Mesendoderm (in vitro differentiated cells): Measurements from ENCODE around the gene MTMR2.

Experiments used
- DNase-seq: peaks from one replicate; pipeline ENCODE4 v3.0.0; 2013
- H2AK5ac ChIP-seq: 2 replicates; pipeline ENCODE4 v1.6.1; 2013; ENCODE audit warnings: low read length, inconsistent platforms
- H2BK120ac ChIP-seq: 2 replicates; pipeline ENCODE4 v1.6.1; 2013; ENCODE audit warnings: low read depth, mild to moderate bottlenecking, low read length, moderate library complexity, mixed read lengths
- H2BK15ac ChIP-seq: replicated peaks from 2 replicates; pipeline ENCODE4 v1.6.1; 2013; ENCODE audit warnings: low read depth, mild to moderate bottlenecking, moderate library complexity
- H2BK5ac ChIP-seq: 2 replicates; pipeline ENCODE4 v1.6.1; 2013; ENCODE audit warnings: low read length, inconsistent platforms
- H3K18ac ChIP-seq: 2 replicates; pipeline ENCODE4 v1.6.1; 2013; ENCODE audit warnings: mild to moderate bottlenecking, low read length, mixed read lengths
- H3K23ac ChIP-seq: one replicate; pipeline ENCODE4 v1.6.1; 2013; ENCODE audit warnings: low read length
- H3K27ac ChIP-seq: 2 replicates; pipeline ENCODE4 v1.5.1; 2013; ENCODE audit warnings: low read depth, mild to moderate bottlenecking, inconsistent platforms, low read length, moderate library complexity
- H3K27me3 ChIP-seq: 2 replicates; pipeline ENCODE4 v1.6.1; 2013; ENCODE audit warnings: low read length, control low read depth, mild to moderate bottlenecking, inconsistent platforms; ENCODE audit not compliant: insufficient read depth, poor library complexity
- H3K36me3 ChIP-seq: 2 replicates; pipeline ENCODE4 v1.6.1; 2013; ENCODE audit warnings: low read length, inconsistent platforms; ENCODE audit not compliant: control insufficient read depth, insufficient read depth
- H3K4ac ChIP-seq: one replicate; pipeline ENCODE4 v1.6.1; 2013; ENCODE audit warnings: low read depth, mild to moderate bottlenecking, low read length, moderate library complexity
- H3K4me1 ChIP-seq: 2 replicates; pipeline ENCODE4 v1.6.1; 2013; ENCODE audit warnings: low read depth, low read length, inconsistent platforms; ENCODE audit not compliant: control insufficient read depth
- H3K4me2 ChIP-seq: 2 replicates; pipeline ENCODE4 v1.6.1; 2013; ENCODE audit warnings: low read length
- H3K4me3 ChIP-seq: 2 replicates; pipeline ENCODE4 v1.5.1; 2013; ENCODE audit warnings: mild to moderate bottlenecking, low read length
- H3K56ac ChIP-seq: one replicate; pipeline ENCODE4 v1.6.1; 2013; ENCODE audit warnings: low read length
- H3K79me1 ChIP-seq: 2 replicates; pipeline ENCODE4 v1.6.1; 2013; ENCODE audit warnings: low read length, inconsistent platforms
- H3K79me2 ChIP-seq: 2 replicates; pipeline ENCODE4 v1.6.1; 2013; ENCODE audit warnings: mild to moderate bottlenecking, low read length; ENCODE audit not compliant: control insufficient read depth, insufficient read depth
- H3K9ac ChIP-seq: 2 replicates; pipeline ENCODE4 v1.6.1; 2013; ENCODE audit warnings: low read length, inconsistent platforms
- H4K5ac ChIP-seq: one replicate; pipeline ENCODE4 v1.6.1; 2013; ENCODE audit warnings: low read length
- H4K8ac ChIP-seq: one replicate; pipeline ENCODE4 v1.6.1; 2013; ENCODE audit warnings: low read depth, mild to moderate bottlenecking, control low read depth, low read length, moderate library complexity
- WGBS: extraction: QIAGEN DNeasy Blood & Tissue Kit; methylation state at CpG from one replicate; pipeline ENCODE4 v1.1.7; 2013; ENCODE audit warnings: low lambda C conversion rate, missing lambda C conversion rate; ENCODE audit not compliant: insufficient coverage; ENCODE audit errors: extremely low coverage; 5-methylcytosine and 5-hydroxymethylcytosine counted together

The MTMR2 gene

DNA sequence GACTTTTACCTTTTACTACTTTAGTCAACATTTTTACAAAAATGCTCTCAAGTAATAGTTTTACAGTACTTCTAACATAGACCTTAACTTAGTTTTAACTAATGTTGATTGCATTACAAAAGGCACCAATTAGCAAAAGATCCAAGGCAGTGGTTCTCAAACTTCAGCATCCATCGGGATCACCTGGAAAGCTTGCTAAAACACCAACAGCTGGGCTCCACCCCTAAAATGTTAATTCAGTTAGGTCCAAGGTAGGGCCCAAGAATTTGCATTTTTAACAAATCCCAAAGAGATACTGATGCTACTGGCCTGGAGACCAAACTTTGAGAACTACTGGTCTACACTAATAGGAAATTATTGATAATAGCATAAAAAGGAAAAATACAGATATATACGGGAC, 5.9 kb downstream of the MTMR2 start:
- Histone ChIP-seq H3K79me2 (peaks cover 35% of the 10 kb centered on the region), H2BK120ac (no peak overlapping the region), H3K56ac (no peak overlapping the region), H3K18ac (no peak overlapping the region), H3K36me3 (no peaks in the 10 kb centered on the region), H2BK15ac (no peak overlapping the region), H3K9ac (no peak overlapping the region), H3K4me3 (no peak overlapping the region), H3K23ac (no peak overlapping the region), H3K79me1 (peaks cover 14% of the 10 kb centered on the region), H3K4me1 (peaks cover 7% of the 10 kb centered on the region), H3K4ac (no peak overlapping the region), H3K27me3 (no peaks in the 10 kb centered on the region), H2AK5ac (no peak overlapping the region), H4K5ac (no peak overlapping the region), H4K8ac (no peak overlapping the region), H2BK5ac (no peak overlapping the region), H3K4me2 (no peak overlapping the region), H3K27ac (no peak overlapping the region)
- WGBS: no CpG with 5 or more reads among the region's 2 CpGs
- DNase-seq: no peak

- H3K4me3 ChIP-seq: no peak overlapping the region
- H3K36me3 ChIP-seq: no peaks in the 10 kb centered on the region
- DNase-seq: peak; percentile 21
- peaks cover 31% of the 10 kb centered on the region for H3K79me2 ChIP-seq
- no peak overlapping the region for H4K8ac ChIP-seq
- no peak overlapping the region for H3K23ac ChIP-seq
- H3K27me3 ChIP-seq: no peaks in the 10 kb centered on the region
- no peak overlapping the region for H2AK5ac ChIP-seq
- H3K79me1 ChIP-seq: peaks cover 12% of the 10 kb centered on the region
- H3K4me1 ChIP-seq: peaks cover 5% of the 10 kb centered on the region
- no CpG with 5 or more reads among the region's 8 CpGs for WGBS
- no peak overlapping the region for H2BK120ac ChIP-seq
- no peak overlapping the region for H3K4ac ChIP-seq
- H3K27ac ChIP-seq: no peak overlapping the region
- no peak overlapping the region for H4K5ac ChIP-seq
- H3K18ac ChIP-seq: no peak overlapping the region
- H3K56ac ChIP-seq: no peak overlapping the region
- H3K4me2 ChIP-seq: no peak overlapping the region
- H2BK5ac ChIP-seq: no peak overlapping the region
- no peak overlapping the region for H2BK15ac ChIP-seq
- H3K9ac ChIP-seq: no peak overlapping the region
Observed at GRCh38 chr11:95917193-95918036, 6.5 kb downstream of the MTMR2 start.

DNA sequence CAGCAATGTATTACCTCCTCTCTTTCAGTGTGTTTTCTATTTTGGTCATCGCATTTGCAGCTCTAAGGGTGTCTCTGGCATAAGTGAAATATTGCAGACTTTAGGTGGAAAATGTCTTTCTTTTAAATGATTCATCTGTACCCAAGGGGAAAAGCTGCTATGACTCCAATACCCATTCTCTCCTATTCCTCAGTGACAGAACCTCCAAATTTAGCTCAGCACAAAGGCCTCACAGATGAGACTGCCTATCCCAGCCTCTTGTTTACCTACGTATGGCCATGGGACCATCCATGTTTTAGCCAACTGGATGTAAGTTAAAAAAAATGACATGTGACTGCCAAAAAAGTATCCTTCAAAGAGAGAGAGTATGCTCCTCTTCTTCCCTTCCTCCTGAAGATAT, 7.9 kb downstream of the MTMR2 start:
- no peak overlapping the region for H3K18ac ChIP-seq
- WGBS: no CpG with 5 or more reads among the region's 2 CpGs
- H2BK15ac ChIP-seq: no peak overlapping the region
- no peaks in the 10 kb centered on the region for H3K36me3 ChIP-seq
- no peak overlapping the region for H2BK120ac ChIP-seq
- H3K4me2 ChIP-seq: no peak overlapping the region
- H3K56ac ChIP-seq: no peak overlapping the region
- DNase-seq: no peak
- no peak overlapping the region for H3K4me3 ChIP-seq
- no peak overlapping the region for H3K27ac ChIP-seq
- H4K8ac ChIP-seq: no peak overlapping the region
- no peak overlapping the region for H3K23ac ChIP-seq
- H3K79me1 ChIP-seq: peaks cover 12% of the 10 kb centered on the region
- no peak overlapping the region for H3K4ac ChIP-seq
- no peak overlapping the region for H2BK5ac ChIP-seq
- no peaks in the 10 kb centered on the region for H3K27me3 ChIP-seq
- peaks cover 26% of the 10 kb centered on the region for H3K79me2 ChIP-seq
- H4K5ac ChIP-seq: no peak overlapping the region
- no peak overlapping the region for H3K9ac ChIP-seq
- peaks cover 5% of the 10 kb centered on the region for H3K4me1 ChIP-seq
- H2AK5ac ChIP-seq: no peak overlapping the region

GRCh38 chr11:95915051-95915450, 8.9 kb downstream of the MTMR2 start:
- no peak overlapping the region for H3K27ac ChIP-seq
- no peak overlapping the region for H3K18ac ChIP-seq
- H4K8ac ChIP-seq: no peak overlapping the region
- H3K79me1 ChIP-seq: peaks cover 12% of the 10 kb centered on the region
- H4K5ac ChIP-seq: no peak overlapping the region
- peaks cover 5% of the 10 kb centered on the region for H3K4me1 ChIP-seq
- no peak overlapping the region for H2BK5ac ChIP-seq
- H3K36me3 ChIP-seq: no peaks in the 10 kb centered on the region
- H3K27me3 ChIP-seq: no peaks in the 10 kb centered on the region
- H3K56ac ChIP-seq: no peak overlapping the region
- H2BK15ac ChIP-seq: no peak overlapping the region
- DNase-seq: no peak
- peaks cover 22% of the 10 kb centered on the region for H3K79me2 ChIP-seq
- no CpG with 5 or more reads among the region's 2 CpGs for WGBS
- no peak overlapping the region for H3K23ac ChIP-seq
- no peak overlapping the region for H3K9ac ChIP-seq
- H3K4ac ChIP-seq: no peak overlapping the region
- no peak overlapping the region for H3K4me2 ChIP-seq
- no peak overlapping the region for H2BK120ac ChIP-seq
- H2AK5ac ChIP-seq: no peak overlapping the region
- H3K4me3 ChIP-seq: no peak overlapping the region

DNA sequence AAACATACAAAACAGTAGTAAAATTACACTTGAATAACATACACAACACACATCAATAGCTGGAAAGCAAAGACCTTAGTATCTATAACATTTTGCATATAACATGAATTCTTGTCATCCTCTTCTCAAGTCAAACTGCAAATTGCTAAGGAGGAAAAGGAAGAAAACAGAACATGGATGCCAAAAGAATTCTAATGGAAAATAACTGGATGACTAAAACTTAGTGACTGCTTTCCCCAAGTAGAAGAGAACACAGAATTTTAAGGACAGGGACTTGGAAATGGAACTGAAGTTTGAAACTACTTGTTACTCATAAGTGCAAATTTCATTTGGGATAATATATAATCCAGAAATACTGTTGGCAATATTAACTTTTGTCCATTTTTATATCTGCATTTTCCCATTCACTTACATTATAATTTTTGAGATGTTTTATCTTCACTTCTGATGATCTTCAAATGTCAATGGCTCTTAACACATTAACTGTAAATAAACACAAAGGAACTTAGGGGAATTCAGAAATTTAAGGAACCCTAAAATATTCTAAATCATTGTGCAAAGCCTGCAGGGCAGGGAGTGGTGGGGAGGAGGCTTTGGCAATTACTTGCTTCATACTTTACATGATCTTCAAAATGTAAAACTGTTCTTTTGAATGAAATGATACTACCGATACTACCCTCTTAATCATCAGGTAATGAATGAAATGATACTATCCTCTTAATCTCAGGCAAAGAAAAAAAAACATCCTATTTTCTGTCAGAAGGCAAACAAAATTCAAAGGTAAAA, 9.9 kb downstream of the MTMR2 start:
- no peak overlapping the region for H2BK5ac ChIP-seq
- H3K18ac ChIP-seq: no peak overlapping the region
- peaks cover 19% of the 10 kb centered on the region for H3K79me2 ChIP-seq
- no peak overlapping the region for H3K27ac ChIP-seq
- no peaks in the 10 kb centered on the region for H3K36me3 ChIP-seq
- peaks cover 14% of the 10 kb centered on the region for H3K79me1 ChIP-seq
- H4K8ac ChIP-seq: no peak overlapping the region
- H2AK5ac ChIP-seq: no peak overlapping the region
- peaks cover 5% of the 10 kb centered on the region for H3K4me1 ChIP-seq
- H3K9ac ChIP-seq: no peak overlapping the region
- H4K5ac ChIP-seq: no peak overlapping the region
- H3K23ac ChIP-seq: no peak overlapping the region
- WGBS: no CpG with 5 or more reads among the region's 1 CpG
- H3K4me2 ChIP-seq: no peak overlapping the region
- no peak overlapping the region for H3K4me3 ChIP-seq
- H2BK120ac ChIP-seq: no peak overlapping the region
- no peak overlapping the region for H2BK15ac ChIP-seq
- no peak overlapping the region for H3K4ac ChIP-seq
- H3K56ac ChIP-seq: no peak overlapping the region
- DNase-seq: no peak
- no peaks in the 10 kb centered on the region for H3K27me3 ChIP-seq
